Right ventricle myocardium inferior (tissue), 1 donor: Measurements from ENCODE around the gene ZFAND6. TPM values are rescaled to one million over a fixed set of nuclear protein-coding genes. Genes with fewer than 3 reads are reported as not detected.
"Not testable (repeated sequence)": the region's sequence is repeated elsewhere in the genome, so short reads cannot be mapped to it uniquely, and the experiment has no call there.

Source experiments
- ATAC-seq: fragments of 200-7000 bp; cut with Tn5 transposase; one replicate; pipeline ENCODE4 v1.9.1; 2020; ENCODE audit warnings: mild to moderate bottlenecking, moderate library complexity
- DNase-seq: peaks from one replicate; pipeline ENCODE4 v3.0.0; 2021; ENCODE audit errors: missing footprints
- intact Hi-C: fragments of 100-400 bp; cut with DNase I; formaldehyde crosslinking; loops from one replicate; pipeline ENCODE4 v1.11.0; 2022
- total RNA-seq: library from RNA; stranded (reverse); fragmentation: NEBNext Ultra II Directional; extraction: Animal tissue kit (Norgen Biotek cat#: 25700); gene quantifications from one replicate; pipeline ENCODE4 v1.2.1, GENCODE V29; 2021
- donor health status: DM: no; HTN: yes; CAD: no; lungs with severe emphysema.

Gene ZFAND6
- total RNA-seq, 1 donor from 2014 or later = 72.4 TPM

GRCh38 chr15:80041494-80042253 lies 17.8 kb upstream of the ZFAND6 start:
- DNase-seq (no peak), ATAC-seq (no peak)
- intact Hi-C loops = no loop called here

- DNase-seq = no peak
- no peak for ATAC-seq
- intact Hi-C loops = no loop called here
Observed at GRCh38 chr15:80042568-80042967, 16.9 kb upstream of the ZFAND6 start.

GRCh38 chr15:80045219-80045618 lies 14.3 kb upstream of the ZFAND6 start:
- DNase-seq, ATAC-seq, intact Hi-C loops: not testable (repeated sequence)

GRCh38 chr15:80049046-80049445 lies 10.4 kb upstream of the ZFAND6 start:
- no peak for ATAC-seq
- DNase-seq = no peak
- intact Hi-C loops = no loop called here

- DNase-seq (no peak), ATAC-seq (no peak)
- intact Hi-C loops = loop anchor here (10.0 kb wide), 1 partner anchor 158 kb away; the partner anchor contains the start of gene MTHFS
Observed at GRCh38 chr15:80052597-80053304, 6.7 kb upstream of the ZFAND6 start.

GRCh38 chr15:80055933-80056332 lies 3.5 kb upstream of the ZFAND6 start:
- intact Hi-C loops = loop anchor here (10.0 kb wide), 1 partner anchor 161 kb away; the partner anchor contains the start of gene MTHFS
- DNase-seq (no peak), ATAC-seq (no peak)

GRCh38 chr15:80058044-80058443 lies 1.4 kb upstream of the ZFAND6 start:
- ATAC-seq (no peak), DNase-seq (no peak)
- intact Hi-C loops = loop anchor here (2.0 to 10.0 kb wide), 2 partner anchors 95 to 163 kb away; partner anchors contain the start of genes FAH and MTHFS

- ATAC-seq (peak; percentile 86), DNase-seq (no peak)
- intact Hi-C loops = loop anchor here (1.0 to 10.0 kb wide), 4 partner anchors 12 to 165 kb away; partner anchors contain the start of genes FAH and MTHFS
Observed at GRCh38 chr15:80059786-80060355, 395 bp downstream of the ZFAND6 start.

- intact Hi-C loops = no loop called here
- ATAC-seq (no peak), DNase-seq (peak; percentile 73)
Observed at GRCh38 chr15:80060356-80061006, 1.0 kb downstream of the ZFAND6 start.

- ATAC-seq (no peak), DNase-seq (no peak)
- intact Hi-C loops = no loop called here
Observed at GRCh38 chr15:80061582-80061981, 2.1 kb downstream of the ZFAND6 start.

- ATAC-seq (no peak), DNase-seq (no peak)
- intact Hi-C loops = no loop called here
Observed at GRCh38 chr15:80066912-80067311, 7.4 kb downstream of the ZFAND6 start.

- intact Hi-C loops = no loop called here
- ATAC-seq = no peak
- DNase-seq = no peak
Observed at GRCh38 chr15:80068578-80068977, 9.1 kb downstream of the ZFAND6 start.

- intact Hi-C loops = no loop called here
- ATAC-seq (no peak), DNase-seq (no peak)
Observed at GRCh38 chr15:80070840-80071239, 11.4 kb downstream of the ZFAND6 start.

- intact Hi-C loops = loop anchor here (1.0 kb wide), 1 partner anchor 12 kb away; the partner anchor contains the start of gene ZFAND6
- no peak for DNase-seq
- no peak for ATAC-seq
Observed at GRCh38 chr15:80071652-80072051, 12.2 kb downstream of the ZFAND6 start.

- intact Hi-C loops = loop anchor here (1.0 kb wide), 1 partner anchor 13 kb away; the partner anchor contains the start of gene ZFAND6
- DNase-seq (no peak), ATAC-seq (peak; percentile 92)
Observed at GRCh38 chr15:80072285-80072994, 13.0 kb downstream of the ZFAND6 start.

- intact Hi-C loops = no loop called here
- no peak for ATAC-seq
- DNase-seq = no peak
Observed at GRCh38 chr15:80073197-80073596, 13.7 kb downstream of the ZFAND6 start.

GRCh38 chr15:80076321-80077318 lies 17.1 kb downstream of the ZFAND6 start:
- intact Hi-C loops = no loop called here
- DNase-seq (no peak), ATAC-seq (no peak)
